HepG2 (cell line): ENCODE measurements around the gene PRRT1. TPM values are rescaled to one million over a fixed set of nuclear protein-coding genes. Genes with fewer than 3 reads are reported as not detected.

Experiments used
- ATAC-seq: fragments of 200-7000 bp; cut with Tn5 transposase; 3 replicates; pipeline ENCODE4 v1.9.1; 2020; ENCODE audit warnings: mild to moderate bottlenecking, moderate library complexity
- BruUV-seq: library from RNA; stranded (reverse); fragments of 400-500 nt; replicated peaks from 2 replicates; lab custom pipeline; 2021; lab: Mats Ljungman, UMichigan
- CTCF ChIA-PET: fragments of 300-600 bp; formaldehyde crosslinking; extraction: SDS; loops from one replicate; lab custom pipeline; 2021; ENCODE audit warnings: low total read pairs, inconsistent platforms, low intra/inter-chr PET ratio; lab: Yijun Ruan, JAX
- POLR2A ChIA-PET: fragments of 350-600 bp; sonication (Branson Sonifier 250); formaldehyde crosslinking; loops from one replicate; lab custom pipeline; 2020; ENCODE audit warnings: antibody characterized with exemption, inconsistent platforms; lab: Yijun Ruan, JAX
- DNase-seq: peaks from one replicate; pipeline ENCODE4 v3.0.0-alpha.2; 2015; ENCODE audit warnings: low spot score
- FAIRE-seq: peaks from 3 replicates; lab custom pipeline; 2011; peaks lifted over from hg19 to GRCh38; lab: Jason Lieb, UNC
- H2AFZ ChIP-seq: one replicate; pipeline ENCODE4 v1.6.1; 2011; ENCODE audit warnings: low read length, inconsistent platforms
- H3K27ac ChIP-seq: fragments of 300-600 bp; 3 replicates; pipeline ENCODE4 v1.8.0; 2011; ENCODE audit warnings: mixed run types, mild to moderate bottlenecking, mixed read lengths, low read length, inconsistent platforms; ENCODE audit not compliant: insufficient read depth; ENCODE audit errors: extremely low read length
- H3K27me3 ChIP-seq, 2 experiments: fragments of 200-600 bp in 1 of 2; 2 replicates in 1 of 2; 3 replicates in 1 of 2; pipeline versions ENCODE4 v1.6.0 to v1.8.0; 2011; ENCODE audit warnings: low read length in 2 of 2, mild to moderate bottlenecking in 2 of 2, moderate library complexity in 2 of 2, inconsistent platforms in 1 of 2; ENCODE audit not compliant: insufficient read depth in 2 of 2, control insufficient read depth in 1 of 2
- H3K36me3 ChIP-seq, 2 experiments: fragments of 200-600 bp in 1 of 2; replicated peaks in 1 of 2; 2 replicates in 1 of 2; 3 replicates in 1 of 2; pipeline versions ENCODE4 v1.5.1 to v1.8.0; 2011; ENCODE audit warnings: low read length in 2 of 2, inconsistent platforms in 1 of 2; ENCODE audit not compliant: insufficient read depth in 2 of 2, control insufficient read depth in 1 of 2
- H3K4me1 ChIP-seq: 2 replicates; pipeline ENCODE4 v1.5.1; 2012; ENCODE audit warnings: low read length, inconsistent platforms; ENCODE audit not compliant: insufficient read depth
- H3K4me2 ChIP-seq: 2 replicates; pipeline ENCODE4 v1.6.0; 2011; ENCODE audit warnings: low read depth, low read length, inconsistent platforms
- H3K4me3 ChIP-seq, 3 experiments: fragments of 200-600 bp in 1 of 3; sonication (generic), shearing (Covaris generic) in 1 of 3; replicated peaks in 1 of 3; 2 replicates each; pipeline ENCODE4 v1.5.1; 2011 to 2016; ENCODE audit warnings: low read length in 3 of 3, inconsistent platforms in 2 of 3, low read depth in 2 of 3, mild to moderate bottlenecking in 2 of 3, control low read depth in 1 of 3, mixed read lengths in 1 of 3; ENCODE audit not compliant: insufficient read depth in 1 of 3
- H3K79me2 ChIP-seq: one replicate; pipeline ENCODE4 v1.6.1; 2011; ENCODE audit warnings: low read length, inconsistent platforms; ENCODE audit not compliant: insufficient read depth
- H3K9ac ChIP-seq: 2 replicates; pipeline ENCODE4 v1.6.0; 2011; ENCODE audit warnings: mild to moderate bottlenecking, low read depth, low read length, inconsistent platforms; ENCODE audit not compliant: insufficient read depth
- H3K9me3 ChIP-seq: 2 replicates; pipeline ENCODE4 v1.5.1; 2012; ENCODE audit warnings: mild to moderate bottlenecking, low read length
- H4K20me1 ChIP-seq: 2 replicates; pipeline ENCODE4 v1.6.0; 2011; ENCODE audit warnings: inconsistent platforms, mild to moderate bottlenecking, low read length, moderate library complexity; ENCODE audit not compliant: insufficient read depth
- POLR2A ChIP-seq, 2 experiments: IDR thresholded peaks; 2 replicates each; pipeline ENCODE4 v1.6.1; 2011; ENCODE audit warnings: low read depth in 2 of 2, low read length in 2 of 2, mild to moderate bottlenecking in 1 of 2, moderate library complexity in 1 of 2; ENCODE audit not compliant: insufficient read depth in 1 of 2
- POLR2G ChIP-seq: fragments of 200-400 bp; formaldehyde crosslinking; IDR thresholded peaks from 2 replicates; pipeline ENCODE4 v1.6.1; 2018; ENCODE audit warnings: mild to moderate bottlenecking, low read depth, low read length, moderate library complexity
- STAG1 ChIP-seq: sonication (generic); formaldehyde crosslinking; IDR thresholded peaks from 2 replicates; pipeline ENCODE4 v1.4.0; 2020; ENCODE audit warnings: missing genetic modification reagents
- WGBS: methylation state at CpG from one replicate; pipeline ENCODE4 v1.1.6; 2017; ENCODE audit warnings: low lambda C conversion rate; 5-methylcytosine and 5-hydroxymethylcytosine counted together
- in situ Hi-C: cut with HindIII; loops from 2 replicates; pipeline ENCODE4 v1.10.0; 2017; ENCODE audit warnings: low pct_unique_long_range_greater_than_20kb; ENCODE audit not compliant: extremely low pct_ligation_motif_present
- intact Hi-C: fragments of 100-400 bp; cut with micrococcal nuclease; formaldehyde crosslinking; loops from one replicate; pipeline ENCODE4 v1.10.0; 2022; ENCODE audit not compliant: unreplicated experiment
- polyA plus RNA-seq, 8 experiments: library from polyadenylated mRNA; depleted of rRNA in 3 of 8; stranded (reverse) in 7 of 8; unstranded in 1 of 8; fragments of >200 nt; fragmentation: Illumina TruSeq in 4 of 8; extraction: Trizol in 4 of 8; gene quantifications; 2 replicates each; pipeline versions ENCODE4 v1.2.1 to v1.2.3, GENCODE V29; 2011 to 2016; ENCODE audit warnings: low read depth in 4 of 8, missing spikeins in 1 of 8, mixed read lengths in 1 of 8; ENCODE audit not compliant: insufficient read depth in 1 of 8
- total RNA-seq, 5 experiments: library from RNA; depleted of rRNA; stranded (reverse); fragments of >200 nt; fragmentation: Illumina TruSeq; extraction: Trizol; gene quantifications; 2 replicates each; pipeline ENCODE4 v1.2.3, GENCODE V29; 2016; ENCODE audit warnings: low read depth in 1 of 5
- TF ChIP-seq, protein P1 (sequence below): sonication (generic); formaldehyde crosslinking; IDR thresholded peaks from 2 replicates; pipeline ENCODE4 v1.5.1; 2020; ENCODE audit warnings: mild to moderate bottlenecking, missing genetic modification reagents, moderate library complexity
- TF ChIP-seq, protein P2 (sequence below): sonication (generic); formaldehyde crosslinking; IDR thresholded peaks from 2 replicates; pipeline ENCODE4 v1.8.1; 2023; ENCODE audit warnings: mild to moderate bottlenecking, missing genetic modification reagents, borderline replicate concordance
- TF ChIP-seq, protein P3 (sequence below): sonication (generic); formaldehyde crosslinking; IDR thresholded peaks from 2 replicates; pipeline ENCODE4 v1.4.0; 2020; ENCODE audit warnings: mild to moderate bottlenecking, missing genetic modification reagents

Gene PRRT1
- total and polyA plus RNA-seq, 2 of the 13 experiments (the other 11 are each of a cell fraction or from before 2014, with no cell fraction given): 0.64 to 1.4 TPM

DNA sequence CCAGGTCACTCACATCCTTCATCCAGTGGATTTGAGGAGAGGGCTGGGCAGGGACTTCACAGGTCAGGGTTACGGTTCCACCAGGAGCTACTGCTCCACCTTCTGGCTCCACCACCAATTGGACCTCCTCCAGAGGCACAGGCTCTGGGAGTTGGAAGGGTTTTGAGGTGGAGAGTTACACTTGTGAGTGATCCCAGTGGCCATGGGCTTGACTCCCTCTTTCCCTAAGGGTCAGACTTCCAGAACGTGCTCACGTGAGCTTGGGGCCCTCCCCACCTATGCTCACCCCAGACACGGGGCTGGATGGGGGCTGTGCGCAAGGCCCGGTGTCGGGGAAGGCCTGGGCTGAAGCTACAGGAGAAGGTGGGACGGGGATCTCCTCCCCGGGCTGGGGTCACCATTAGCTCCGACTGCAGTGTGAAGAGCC lies 30.8 kb upstream of the PRRT1 start (continued):
- peak; percentile 29; the same call in 1 of the 2 replicates for TF ChIP-seq POLR2G

DNA sequence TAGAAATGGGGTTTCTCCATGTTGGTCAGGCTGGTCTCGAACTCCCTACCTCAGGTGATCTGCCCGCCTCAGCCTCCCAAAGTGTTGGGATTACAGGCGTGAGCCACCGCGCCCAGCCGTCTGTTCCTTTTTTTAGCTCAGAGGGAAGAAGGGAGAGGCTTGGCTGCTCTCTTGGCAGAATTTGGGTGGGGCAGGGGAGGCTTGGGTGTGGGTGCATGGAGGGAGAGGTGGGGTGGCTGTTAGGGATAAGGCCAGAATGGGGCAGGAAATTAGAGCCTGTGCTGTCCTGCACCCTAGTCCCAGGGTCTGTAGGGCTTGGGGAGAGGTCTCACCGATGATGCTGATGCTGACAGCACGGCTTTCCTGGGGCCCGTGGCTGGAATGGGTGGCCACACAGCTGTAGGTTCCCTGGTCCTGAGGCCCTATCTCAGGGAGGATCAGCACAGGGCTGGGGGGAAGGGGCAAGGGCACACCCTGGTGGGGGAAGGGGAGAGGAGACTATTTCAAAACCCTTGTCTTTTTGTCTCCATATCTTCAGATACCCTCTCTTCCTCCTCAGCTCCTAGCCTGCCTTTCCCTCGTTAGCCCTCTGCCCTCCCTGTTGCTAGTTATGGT lies 30.3 kb upstream of the PRRT1 start:
- WGBS: 98% methylated on average over 10 of the region's 10 CpGs
- ATAC-seq (no peak), FAIRE-seq (no peak), DNase-seq (no peak)
- in situ Hi-C loops: no loop called here
- Histone ChIP-seq H3K4me2 (no peak overlapping the region), H2AFZ (no peak overlapping the region), H3K27me3 (no peaks in the 10 kb centered on the region), H3K4me1 (peaks cover 20% of the 10 kb centered on the region), H3K27ac (no peak overlapping the region), H3K9me3 (no peaks in the 10 kb centered on the region), H3K9ac (no peak overlapping the region), H3K4me3 (no peak overlapping the region), H3K36me3 (peaks cover 22 to 41% of the 10 kb centered on the region in 2 experiments), H3K79me2 (peaks cover 20% of the 10 kb centered on the region), H4K20me1 (no peaks in the 10 kb centered on the region)
- no TSS peak for BruUV-seq
- TF ChIP-seq POLR2A (IDR thresholded peaks at IDR 0.05; ENCODE audit: insufficient read depth in 1 of 2, low read depth in 2 of 2, low read length in 2 of 2): peak in 1 of 2 experiments; percentile 36; a peak in 2 of 4 replicates
- TF ChIP-seq, protein P1, sequence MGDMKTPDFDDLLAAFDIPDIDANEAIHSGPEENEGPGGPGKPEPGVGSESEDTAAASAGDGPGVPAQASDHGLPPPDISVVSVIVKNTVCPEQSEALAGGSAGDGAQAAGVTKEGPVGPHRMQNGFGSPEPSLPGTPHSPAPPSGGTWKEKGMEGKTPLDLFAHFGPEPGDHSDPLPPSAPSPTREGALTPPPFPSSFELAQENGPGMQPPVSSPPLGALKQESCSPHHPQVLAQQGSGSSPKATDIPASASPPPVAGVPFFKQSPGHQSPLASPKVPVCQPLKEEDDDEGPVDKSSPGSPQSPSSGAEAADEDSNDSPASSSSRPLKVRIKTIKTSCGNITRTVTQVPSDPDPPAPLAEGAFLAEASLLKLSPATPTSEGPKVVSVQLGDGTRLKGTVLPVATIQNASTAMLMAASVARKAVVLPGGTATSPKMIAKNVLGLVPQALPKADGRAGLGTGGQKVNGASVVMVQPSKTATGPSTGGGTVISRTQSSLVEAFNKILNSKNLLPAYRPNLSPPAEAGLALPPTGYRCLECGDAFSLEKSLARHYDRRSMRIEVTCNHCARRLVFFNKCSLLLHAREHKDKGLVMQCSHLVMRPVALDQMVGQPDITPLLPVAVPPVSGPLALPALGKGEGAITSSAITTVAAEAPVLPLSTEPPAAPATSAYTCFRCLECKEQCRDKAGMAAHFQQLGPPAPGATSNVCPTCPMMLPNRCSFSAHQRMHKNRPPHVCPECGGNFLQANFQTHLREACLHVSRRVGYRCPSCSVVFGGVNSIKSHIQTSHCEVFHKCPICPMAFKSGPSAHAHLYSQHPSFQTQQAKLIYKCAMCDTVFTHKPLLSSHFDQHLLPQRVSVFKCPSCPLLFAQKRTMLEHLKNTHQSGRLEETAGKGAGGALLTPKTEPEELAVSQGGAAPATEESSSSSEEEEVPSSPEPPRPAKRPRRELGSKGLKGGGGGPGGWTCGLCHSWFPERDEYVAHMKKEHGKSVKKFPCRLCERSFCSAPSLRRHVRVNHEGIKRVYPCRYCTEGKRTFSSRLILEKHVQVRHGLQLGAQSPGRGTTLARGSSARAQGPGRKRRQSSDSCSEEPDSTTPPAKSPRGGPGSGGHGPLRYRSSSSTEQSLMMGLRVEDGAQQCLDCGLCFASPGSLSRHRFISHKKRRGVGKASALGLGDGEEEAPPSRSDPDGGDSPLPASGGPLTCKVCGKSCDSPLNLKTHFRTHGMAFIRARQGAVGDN (CRISPR knock-in tag): 0 out of 2 replicates have a peak, but pooled peaks have one; percentile 4
- 0 out of 2 replicates have a peak, but pooled peaks have one; percentile 6 for TF ChIP-seq STAG1 (CRISPR knock-in tag)
- TF ChIP-seq, protein P2, sequence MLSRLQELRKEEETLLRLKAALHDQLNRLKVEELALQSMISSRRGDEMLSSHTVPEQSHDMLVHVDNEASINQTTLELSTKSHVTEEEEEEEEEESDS (CRISPR knock-in tag): no peak
- TF ChIP-seq, protein P3, sequence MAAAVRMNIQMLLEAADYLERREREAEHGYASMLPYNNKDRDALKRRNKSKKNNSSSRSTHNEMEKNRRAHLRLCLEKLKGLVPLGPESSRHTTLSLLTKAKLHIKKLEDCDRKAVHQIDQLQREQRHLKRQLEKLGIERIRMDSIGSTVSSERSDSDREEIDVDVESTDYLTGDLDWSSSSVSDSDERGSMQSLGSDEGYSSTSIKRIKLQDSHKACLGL (CRISPR knock-in tag): 0 out of 2 replicates have a peak, but pooled peaks have one; percentile 29
- intact Hi-C loops: no loop called here
- CTCF ChIA-PET: no interaction called here
- POLR2A ChIA-PET: interaction anchor here (0.8 to 2.4 kb wide), 5 partner anchors 9 to 64 kb away, joined by 4 to 18 read pairs (median 4); partner anchors contain the start of genes ATF6B, GPSM3 and PBX2
